Psoas muscle (tissue), 8 donors: Measurements from ENCODE around the gene ARMS2. TPM values are rescaled to one million over a fixed set of nuclear protein-coding genes. Genes with fewer than 3 reads are reported as not detected.

Experiments
- ATAC-seq, 4 donors: fragments of 200-7000 bp; cut with Tn5 transposase; one replicate each; pipeline ENCODE4 v1.9.1; 2020; ENCODE audit warnings: moderate library complexity in 3 of 4, mild to moderate bottlenecking in 2 of 4
- DNase-seq, 2 donors: peaks; one replicate each; pipeline ENCODE4 v3.0.0-alpha.2; 2020
- H3K27ac ChIP-seq: fragments of 200-600 bp; one replicate; pipeline ENCODE4 v1.8.0; 2022
- H3K27me3 ChIP-seq, 3 donors: fragments of 200-600 bp in 1 of 3; one replicate each; pipeline versions ENCODE4 v1.6.1 to v1.8.0; 2013 to 2022; ENCODE audit warnings: low read length in 2 of 3, mild to moderate bottlenecking in 2 of 3, moderate library complexity in 1 of 3; ENCODE audit not compliant: insufficient read depth in 3 of 3
- H3K36me3 ChIP-seq, 2 donors: fragments of 200-600 bp in 1 of 2; one replicate each; pipeline versions ENCODE4 v1.6.1 to v1.8.0; 2013 to 2022; ENCODE audit warnings: low read depth in 1 of 2, mild to moderate bottlenecking in 1 of 2, moderate library complexity in 1 of 2; ENCODE audit not compliant: insufficient read depth in 1 of 2
- H3K4me1 ChIP-seq: fragments of 200-600 bp; one replicate; pipeline ENCODE4 v1.8.0; 2022
- H3K4me3 ChIP-seq: fragments of 200-600 bp; one replicate; pipeline ENCODE4 v1.8.0; 2022; ENCODE audit warnings: mild to moderate bottlenecking
- H3K9me3 ChIP-seq: fragments of 200-600 bp; one replicate; pipeline ENCODE4 v1.8.0; 2022
- WGBS, 3 donors: extraction: QIAGEN DNeasy Blood & Tissue Kit; methylation state at CpG; one replicate each; pipeline versions ENCODE4 v1.1.6 to v1.1.7; 2013; 5-methylcytosine and 5-hydroxymethylcytosine counted together
- intact Hi-C, 2 donors: fragments of 100-400 bp; cut with DNase I; formaldehyde crosslinking; loops; one replicate each; pipeline versions ENCODE4 v1.11.0 to v1.14.2; 2022
- polyA plus RNA-seq, 3 donors: library from polyadenylated mRNA; stranded (reverse); fragments of 200-250 nt; gene quantifications; one replicate each; pipeline ENCODE4 v1.2.3, GENCODE V29; 2013
- total RNA-seq, 4 donors: library from RNA; stranded (reverse); fragmentation: NEBNext Ultra II Directional in 2 of 4; extraction: Animal tissue kit (Norgen Biotek cat#: 25700) in 2 of 4; gene quantifications; one replicate each; pipeline versions ENCODE4 v1.2.1 to v1.2.4, GENCODE V29; 2021 to 2023
- TF ChIP-seq, protein P1 (sequence below): fragments of 200-600 bp; IDR thresholded peaks from one replicate; pipeline ENCODE4 v1.8.0; 2022; ENCODE audit warnings: antibody characterized with exemption
- donor health status: healthy with polysubstance abuse.
- donor health status: DM: no; HTN: no; CAD: no; lungs with moderate emphysema.
- donor health status: Bipolar disorder and iron deficiency.
- donor health status: healthy.
- donor health status: DM: yes; HTN: yes; CAD: no.
- donor health status: DM: no; HTN: no; CAD: no.
- donor health status: DM: no; HTN: no; CAD: no.
- donor health status: DM: yes; HTN: yes; CAD: no.

Gene ARMS2
- total and polyA plus RNA-seq, 7 donors, result 0.47 TPM; not detected in 6

DNA sequence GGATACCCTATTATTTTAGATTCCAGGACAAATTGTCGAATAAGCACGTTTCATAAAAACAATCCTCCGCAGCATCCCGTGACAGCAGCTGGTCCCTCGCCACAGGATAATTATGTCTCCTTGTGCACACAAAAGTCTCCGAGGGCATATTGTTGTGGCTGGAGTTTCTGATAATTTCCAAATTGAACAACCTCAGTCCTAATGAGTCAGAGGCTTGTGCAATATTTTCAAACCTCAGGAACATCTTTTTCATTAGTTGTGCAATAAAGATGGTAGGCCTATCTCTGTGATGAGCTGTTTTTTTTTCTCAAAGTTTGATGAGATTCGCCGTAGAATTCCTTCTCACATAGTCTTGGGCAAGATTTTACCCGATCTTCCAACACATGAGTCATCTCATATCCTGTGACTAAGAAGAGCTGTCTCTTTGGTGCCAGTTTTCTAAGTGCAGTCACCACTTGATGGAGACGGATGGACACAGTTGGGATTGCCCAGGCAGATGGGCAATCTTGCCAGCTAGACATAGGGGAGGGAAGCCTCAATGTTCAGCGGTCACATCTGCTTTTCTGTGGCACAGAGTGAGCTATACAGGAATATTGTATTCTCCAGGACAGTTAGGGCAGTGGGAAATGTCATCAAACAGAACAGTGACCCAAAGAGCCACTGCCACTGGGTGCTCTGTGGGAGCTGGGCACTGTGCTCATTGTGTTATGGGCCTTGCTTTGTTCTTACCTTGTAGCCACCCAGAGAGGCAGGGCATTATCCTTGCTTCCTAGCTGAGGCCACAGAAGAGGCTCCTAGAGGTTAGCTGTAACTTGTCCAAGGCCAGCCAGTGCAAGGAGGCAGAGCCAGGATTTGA is 14.7 kb downstream of the ARMS2 start:
- TF ChIP-seq, protein P1, sequence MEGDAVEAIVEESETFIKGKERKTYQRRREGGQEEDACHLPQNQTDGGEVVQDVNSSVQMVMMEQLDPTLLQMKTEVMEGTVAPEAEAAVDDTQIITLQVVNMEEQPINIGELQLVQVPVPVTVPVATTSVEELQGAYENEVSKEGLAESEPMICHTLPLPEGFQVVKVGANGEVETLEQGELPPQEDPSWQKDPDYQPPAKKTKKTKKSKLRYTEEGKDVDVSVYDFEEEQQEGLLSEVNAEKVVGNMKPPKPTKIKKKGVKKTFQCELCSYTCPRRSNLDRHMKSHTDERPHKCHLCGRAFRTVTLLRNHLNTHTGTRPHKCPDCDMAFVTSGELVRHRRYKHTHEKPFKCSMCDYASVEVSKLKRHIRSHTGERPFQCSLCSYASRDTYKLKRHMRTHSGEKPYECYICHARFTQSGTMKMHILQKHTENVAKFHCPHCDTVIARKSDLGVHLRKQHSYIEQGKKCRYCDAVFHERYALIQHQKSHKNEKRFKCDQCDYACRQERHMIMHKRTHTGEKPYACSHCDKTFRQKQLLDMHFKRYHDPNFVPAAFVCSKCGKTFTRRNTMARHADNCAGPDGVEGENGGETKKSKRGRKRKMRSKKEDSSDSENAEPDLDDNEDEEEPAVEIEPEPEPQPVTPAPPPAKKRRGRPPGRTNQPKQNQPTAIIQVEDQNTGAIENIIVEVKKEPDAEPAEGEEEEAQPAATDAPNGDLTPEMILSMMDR, result no peak
- peak; percentile 88 to 93 (median 90) for ATAC-seq
- Histone ChIP-seq H3K27me3 (no peaks in the 10 kb centered on the region), H3K4me3 (no peak overlapping the region), H3K27ac (peak overlapping the region; percentile 76), H3K9me3 (no peaks in the 10 kb centered on the region), H3K36me3 (no peaks in the 10 kb centered on the region), H3K4me1 (peaks cover 17% of the 10 kb centered on the region)
- intact Hi-C loops, result loop anchor here (5.0 to 10.0 kb wide), 2 partner anchors 93 to 96 kb away; partner anchors contain the start of gene DMBT1 (in 2 of the 2)
- WGBS, 3 donors, result 25 to 26% (median 25%) methylated on average over 11 of the region's 11 CpGs
- peak in 1 of 2 donors; percentile 43 for DNase-seq

DNA sequence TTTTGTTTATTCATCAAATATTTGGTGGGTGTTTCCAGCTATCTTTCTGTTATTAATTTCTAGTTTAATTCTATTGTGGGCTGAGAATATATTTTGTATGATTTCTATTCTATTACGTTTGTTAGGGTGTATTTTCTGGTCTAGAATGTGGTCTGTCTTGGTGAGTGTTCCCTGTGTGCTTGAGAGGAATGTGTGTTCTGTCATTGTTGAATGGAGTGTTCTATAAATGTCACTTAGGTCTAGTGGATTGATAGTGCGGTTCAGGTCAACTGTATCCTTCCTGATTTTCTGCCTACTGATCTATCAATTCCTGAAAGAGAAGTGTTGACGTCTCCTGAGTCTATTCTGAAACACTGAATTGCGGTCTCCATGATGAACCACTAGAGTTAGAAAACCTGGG is 15.4 kb downstream of the ARMS2 start:
- H3K9me3 ChIP-seq, result no peaks in the 10 kb centered on the region
- WGBS, 3 donors, result 87 to 99% (median 97%) methylated on average over 4 of the region's 4 CpGs
- DNase-seq (no peak), ATAC-seq (no peak)
- TF ChIP-seq, protein P1, result no peak
- H3K27ac ChIP-seq, result peak overlapping the region; percentile 76
- H3K4me3 ChIP-seq, result no peak overlapping the region
- H3K4me1 ChIP-seq, result peaks cover 17% of the 10 kb centered on the region
- no peaks in the 10 kb centered on the region for H3K27me3 ChIP-seq
- intact Hi-C loops, result loop anchor here (5.0 to 10.0 kb wide), 2 partner anchors 92 to 95 kb away; partner anchors contain the start of gene DMBT1 (in 2 of the 2)
- H3K36me3 ChIP-seq, result no peaks in the 10 kb centered on the region

DNA sequence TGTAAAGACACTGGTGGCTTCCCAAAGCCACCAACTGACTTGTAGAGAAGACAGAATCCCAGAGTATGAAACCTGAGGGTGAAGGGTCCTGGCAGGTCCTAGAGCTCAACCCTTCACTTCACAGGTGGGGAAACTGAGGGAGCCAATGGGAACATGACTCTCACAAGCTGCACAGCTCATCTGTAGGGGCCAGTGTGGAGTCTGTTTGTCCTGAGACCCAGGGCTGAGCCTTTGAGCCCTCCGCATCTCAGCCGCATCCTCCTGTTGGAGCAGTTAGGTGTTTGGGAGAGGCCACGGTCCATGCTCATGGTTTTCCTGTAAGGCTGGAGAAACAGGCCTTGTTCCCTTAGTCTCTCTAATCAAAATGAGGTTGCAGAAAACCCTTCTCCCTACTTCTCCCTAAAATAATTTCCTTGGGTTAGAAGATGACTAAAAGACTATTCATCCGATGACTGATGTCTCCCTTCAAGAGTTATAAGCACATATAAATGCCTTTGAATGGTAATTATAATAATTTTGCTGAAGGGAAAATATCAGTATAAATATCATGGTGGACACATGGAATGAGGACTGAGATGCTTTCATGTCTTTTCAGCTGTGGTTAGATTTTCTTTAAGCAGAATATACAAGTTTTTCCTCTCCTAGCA is 17.2 kb downstream of the ARMS2 start:
- Histone ChIP-seq H3K36me3 (no peaks in the 10 kb centered on the region), H3K9me3 (no peaks in the 10 kb centered on the region), H3K27ac (no peak overlapping the region), H3K4me3 (no peak overlapping the region), H3K4me1 (peaks cover 27% of the 10 kb centered on the region), H3K27me3 (no peaks in the 10 kb centered on the region)
- 94 to 98% (median 98%) methylated on average over 4 of the region's 4 CpGs for WGBS, 3 donors
- ATAC-seq (no peak), DNase-seq (no peak)
- TF ChIP-seq, protein P1, result no peak
- intact Hi-C loops, result no loop called here

DNA sequence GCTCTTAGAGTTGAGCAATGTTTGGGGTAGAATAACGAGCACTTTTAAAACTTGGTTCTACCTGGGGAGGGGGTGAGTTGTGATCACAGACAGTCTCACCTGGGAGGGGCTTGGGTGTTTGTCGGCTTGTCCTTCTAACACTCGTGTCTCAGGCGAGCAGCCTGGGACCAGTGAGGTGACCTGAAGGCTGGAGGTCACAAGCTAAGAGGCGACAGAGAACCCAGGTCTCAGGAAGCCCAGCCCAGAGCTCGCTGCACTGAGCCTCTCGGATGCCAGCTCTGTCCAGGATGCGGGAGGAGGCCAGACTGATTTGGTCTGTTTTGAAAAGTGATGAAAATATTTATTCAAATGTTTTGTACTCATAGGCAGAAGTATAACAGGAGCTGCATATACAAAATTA is 18.7 kb downstream of the ARMS2 start:
- DNase-seq (no peak), ATAC-seq (no peak)
- peaks cover 27% of the 10 kb centered on the region for H3K4me1 ChIP-seq
- no peaks in the 10 kb centered on the region for H3K9me3 ChIP-seq
- TF ChIP-seq, protein P1, result no peak
- H3K4me3 ChIP-seq, result no peak overlapping the region
- intact Hi-C loops, result no loop called here
- 86 to 89% (median 87%) methylated on average over 8 of the region's 8 CpGs for WGBS, 3 donors
- H3K27me3 ChIP-seq, result no peaks in the 10 kb centered on the region
- H3K36me3 ChIP-seq, result no peaks in the 10 kb centered on the region
- H3K27ac ChIP-seq, result no peak overlapping the region
